HepG2 (cell line): ENCODE measurements around the gene BEST2. TPM values are rescaled to one million over a fixed set of nuclear protein-coding genes. Genes with fewer than 3 reads are reported as not detected.

Source experiments
- CBX1 ChIP-seq: IDR thresholded peaks from one replicate; pipeline ENCODE4 v1.6.1; 2016; ENCODE audit warnings: antibody characterized with exemption, low read depth
- FOXA1 ChIP-seq, 2 experiments: fragments of 450-650 bp in 1 of 2; sonication (generic) in 1 of 2; formaldehyde crosslinking in 1 of 2; IDR thresholded peaks; 2 replicates each; pipeline versions ENCODE4 v1.4.0 to v1.6.1; 2016 to 2020; ENCODE audit warnings: missing genetic modification reagents in 1 of 2
- JUNB ChIP-seq: sonication (generic); formaldehyde crosslinking; IDR thresholded peaks from 2 replicates; pipeline ENCODE4 v1.8.0; 2022; ENCODE audit warnings: missing genetic modification reagents, mild to moderate bottlenecking, borderline replicate concordance
- KAT2B ChIP-seq: fragments of 150-350 bp; IDR thresholded peaks from 2 replicates; pipeline ENCODE4 v1.6.1; 2014; ENCODE audit warnings: low read depth, low read length, borderline replicate concordance
- MEF2D ChIP-seq: sonication (generic); formaldehyde crosslinking; IDR thresholded peaks from 2 replicates; pipeline ENCODE4 v1.5.1; 2020; ENCODE audit warnings: mild to moderate bottlenecking, missing genetic modification reagents
- MTA1 ChIP-seq: sonication (generic); formaldehyde crosslinking; IDR thresholded peaks from 2 replicates; pipeline ENCODE4 v1.4.0; 2020; ENCODE audit warnings: missing genetic modification reagents, mild to moderate bottlenecking, borderline replicate concordance
- SALL1 ChIP-seq: sonication (generic); formaldehyde crosslinking; IDR thresholded peaks from 2 replicates; pipeline ENCODE4 v1.8.0; 2022; ENCODE audit warnings: mild to moderate bottlenecking, missing genetic modification reagents
- SKI ChIP-seq: fragments of 450-650 bp; IDR thresholded peaks from one replicate; pipeline ENCODE4 v1.6.1; 2018; ENCODE audit warnings: mild to moderate bottlenecking; ENCODE audit not compliant: partially characterized antibody
- TCF12 ChIP-seq, 2 experiments: fragments of 450-650 bp in 1 of 2; sonication (generic) in 1 of 2; formaldehyde crosslinking in 1 of 2; IDR thresholded peaks; 2 replicates each; pipeline versions ENCODE4 v1.6.1 to v1.8.0; 2017 to 2022; ENCODE audit warnings: antibody characterized with exemption in 1 of 2, mild to moderate bottlenecking in 1 of 2, missing genetic modification reagents in 1 of 2, moderate library complexity in 1 of 2
- ZFP37 ChIP-seq: sonication (generic); formaldehyde crosslinking; IDR thresholded peaks from 2 replicates; pipeline ENCODE4 v1.4.0; 2020; ENCODE audit warnings: missing genetic modification reagents, borderline replicate concordance
- ZNF12 ChIP-seq: sonication (generic); formaldehyde crosslinking; IDR thresholded peaks from 2 replicates; pipeline ENCODE4 v1.5.0; 2020; ENCODE audit warnings: missing genetic modification reagents
- ZNF121 ChIP-seq: sonication (generic); formaldehyde crosslinking; IDR thresholded peaks from 2 replicates; pipeline ENCODE4 v1.5.0; 2020; ENCODE audit warnings: mild to moderate bottlenecking, missing genetic modification reagents
- ZNF124 ChIP-seq: sonication (generic); formaldehyde crosslinking; IDR thresholded peaks from 2 replicates; pipeline ENCODE4 v1.4.0; 2020; ENCODE audit warnings: missing genetic modification reagents
- ZNF570 ChIP-seq: sonication (generic); formaldehyde crosslinking; IDR thresholded peaks from 2 replicates; pipeline ENCODE4 v1.4.0; 2020; ENCODE audit warnings: mild to moderate bottlenecking, missing genetic modification reagents, borderline replicate concordance
- polyA plus RNA-seq, 8 experiments: library from polyadenylated mRNA; depleted of rRNA in 3 of 8; stranded (reverse) in 7 of 8; unstranded in 1 of 8; fragments of >200 nt; fragmentation: Illumina TruSeq in 4 of 8; extraction: Trizol in 4 of 8; gene quantifications; 2 replicates each; pipeline versions ENCODE4 v1.2.1 to v1.2.3, GENCODE V29; 2011 to 2016; ENCODE audit warnings: low read depth in 4 of 8, missing spikeins in 1 of 8, mixed read lengths in 1 of 8; ENCODE audit not compliant: insufficient read depth in 1 of 8
- total RNA-seq, 5 experiments: library from RNA; depleted of rRNA; stranded (reverse); fragments of >200 nt; fragmentation: Illumina TruSeq; extraction: Trizol; gene quantifications; 2 replicates each; pipeline ENCODE4 v1.2.3, GENCODE V29; 2016; ENCODE audit warnings: low read depth in 1 of 5
- TF ChIP-seq, protein P1 (sequence below): sonication (generic); formaldehyde crosslinking; IDR thresholded peaks from 2 replicates; pipeline ENCODE4 v1.4.0; 2020; ENCODE audit warnings: mild to moderate bottlenecking, low read depth, missing genetic modification reagents
- TF ChIP-seq, protein P2 (sequence below): conservative IDR thresholded peaks from 2 replicates; pipeline ENCODE4 v1.6.1; 2018; ENCODE audit warnings: missing genetic modification reagents
- TF ChIP-seq, protein P3 (sequence below): sonication (generic); formaldehyde crosslinking; IDR thresholded peaks from 2 replicates; pipeline ENCODE4 v1.5.1; 2020; ENCODE audit warnings: mild to moderate bottlenecking, missing genetic modification reagents, moderate library complexity
- TF ChIP-seq, protein P4 (sequence below): sonication (generic); formaldehyde crosslinking; IDR thresholded peaks from 2 replicates; pipeline ENCODE4 v1.8.0; 2022; ENCODE audit warnings: missing genetic modification reagents, mild to moderate bottlenecking, borderline replicate concordance
- TF ChIP-seq, protein P5 (sequence below): sonication (generic); formaldehyde crosslinking; conservative IDR thresholded peaks from 2 replicates; pipeline ENCODE4 v1.4.0; 2020; ENCODE audit warnings: missing genetic modification reagents
- TF ChIP-seq, protein P6 (sequence below): sonication (generic); formaldehyde crosslinking; conservative IDR thresholded peaks from 2 replicates; pipeline ENCODE4 v1.8.0; 2022; ENCODE audit warnings: mild to moderate bottlenecking, moderate library complexity, missing genetic modification reagents

The BEST2 gene
- total and polyA plus RNA-seq, 2 of the 13 experiments (the other 11 are each of a cell fraction or from before 2014, with no cell fraction given) = not detected

DNA sequence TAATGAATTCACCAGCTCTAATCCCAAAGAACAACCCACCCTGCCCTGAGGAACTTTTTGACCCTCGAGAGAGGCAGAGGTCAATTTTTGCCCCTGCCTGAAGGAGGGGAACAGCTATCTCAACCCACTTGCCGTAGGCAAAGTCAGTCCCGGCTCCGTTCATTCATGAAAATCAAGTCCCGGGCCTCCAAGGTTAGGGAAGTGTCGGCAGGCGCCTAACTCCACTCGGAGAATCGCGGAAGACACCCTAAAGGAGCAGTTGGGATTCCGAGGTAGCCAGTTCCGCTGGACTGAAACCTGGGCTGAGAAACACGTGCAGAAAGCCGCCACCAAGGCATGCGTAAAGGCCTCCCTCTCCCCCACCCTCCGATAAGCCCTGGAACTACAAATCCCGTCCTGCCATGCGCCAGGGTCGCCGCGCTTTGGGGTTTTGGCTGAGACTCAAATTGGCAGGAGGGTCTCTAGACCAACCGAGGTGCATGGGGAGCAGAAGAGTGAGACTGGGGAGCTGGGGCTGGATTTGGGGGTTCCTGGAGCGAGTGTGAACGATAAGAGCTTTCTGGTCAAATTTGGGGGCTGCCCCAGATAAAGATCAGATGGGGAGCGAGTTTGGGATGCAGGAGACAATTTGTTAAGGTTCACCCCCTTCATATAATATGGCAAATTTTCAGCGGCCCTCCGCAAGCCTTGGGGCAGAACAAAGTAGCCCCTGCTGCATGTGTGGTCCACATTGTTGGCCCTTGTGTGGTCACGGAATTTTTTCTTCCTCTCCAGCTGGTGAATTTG, 27.8 kb upstream of the BEST2 start, which contains the start of gene TNPO2 (continued):
- TF ChIP-seq SALL1 (CRISPR knock-in tag) (peak; percentile 57), FOXA1 (IDR thresholded peaks at IDR 0.05) (no peak), FOXA1 (CRISPR knock-in tag; IDR thresholded peaks at IDR 0.05) (no peak), CBX1 (no peak), ZNF124 (CRISPR knock-in tag) (peak; percentile 61; the same call in 1 of the 2 replicates), SKI (no peak), ZNF121 (CRISPR knock-in tag) (no peak), JUNB (CRISPR knock-in tag) (no peak), MTA1 (CRISPR knock-in tag) (no peak), TCF12 (IDR thresholded peaks at IDR 0.05) (no peak), TCF12 (CRISPR knock-in tag; IDR thresholded peaks at IDR 0.05) (no peak), KAT2B (no peak), MEF2D (CRISPR knock-in tag) (no peak; the same call in 1 of the 2 replicates), ZFP37 (CRISPR knock-in tag) (0 out of 2 replicates have a peak, but pooled peaks have one; percentile 23), ZNF12 (CRISPR knock-in tag) (no peak), ZNF570 (no peak)
- TF ChIP-seq, protein P1, sequence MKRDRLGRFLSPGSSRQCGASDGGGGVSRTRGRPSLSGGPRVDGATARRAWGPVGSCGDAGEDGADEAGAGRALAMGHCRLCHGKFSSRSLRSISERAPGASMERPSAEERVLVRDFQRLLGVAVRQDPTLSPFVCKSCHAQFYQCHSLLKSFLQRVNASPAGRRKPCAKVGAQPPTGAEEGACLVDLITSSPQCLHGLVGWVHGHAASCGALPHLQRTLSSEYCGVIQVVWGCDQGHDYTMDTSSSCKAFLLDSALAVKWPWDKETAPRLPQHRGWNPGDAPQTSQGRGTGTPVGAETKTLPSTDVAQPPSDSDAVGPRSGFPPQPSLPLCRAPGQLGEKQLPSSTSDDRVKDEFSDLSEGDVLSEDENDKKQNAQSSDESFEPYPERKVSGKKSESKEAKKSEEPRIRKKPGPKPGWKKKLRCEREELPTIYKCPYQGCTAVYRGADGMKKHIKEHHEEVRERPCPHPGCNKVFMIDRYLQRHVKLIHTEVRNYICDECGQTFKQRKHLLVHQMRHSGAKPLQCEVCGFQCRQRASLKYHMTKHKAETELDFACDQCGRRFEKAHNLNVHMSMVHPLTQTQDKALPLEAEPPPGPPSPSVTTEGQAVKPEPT (CRISPR knock-in tag) = no peak
- TF ChIP-seq, protein P2, sequence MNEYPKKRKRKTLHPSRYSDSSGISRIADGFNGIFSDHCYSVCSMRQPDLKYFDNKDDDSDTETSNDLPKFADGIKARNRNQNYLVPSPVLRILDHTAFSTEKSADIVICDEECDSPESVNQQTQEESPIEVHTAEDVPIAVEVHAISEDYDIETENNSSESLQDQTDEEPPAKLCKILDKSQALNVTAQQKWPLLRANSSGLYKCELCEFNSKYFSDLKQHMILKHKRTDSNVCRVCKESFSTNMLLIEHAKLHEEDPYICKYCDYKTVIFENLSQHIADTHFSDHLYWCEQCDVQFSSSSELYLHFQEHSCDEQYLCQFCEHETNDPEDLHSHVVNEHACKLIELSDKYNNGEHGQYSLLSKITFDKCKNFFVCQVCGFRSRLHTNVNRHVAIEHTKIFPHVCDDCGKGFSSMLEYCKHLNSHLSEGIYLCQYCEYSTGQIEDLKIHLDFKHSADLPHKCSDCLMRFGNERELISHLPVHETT (CRISPR knock-in tag) = no peak
- TF ChIP-seq, protein P3, sequence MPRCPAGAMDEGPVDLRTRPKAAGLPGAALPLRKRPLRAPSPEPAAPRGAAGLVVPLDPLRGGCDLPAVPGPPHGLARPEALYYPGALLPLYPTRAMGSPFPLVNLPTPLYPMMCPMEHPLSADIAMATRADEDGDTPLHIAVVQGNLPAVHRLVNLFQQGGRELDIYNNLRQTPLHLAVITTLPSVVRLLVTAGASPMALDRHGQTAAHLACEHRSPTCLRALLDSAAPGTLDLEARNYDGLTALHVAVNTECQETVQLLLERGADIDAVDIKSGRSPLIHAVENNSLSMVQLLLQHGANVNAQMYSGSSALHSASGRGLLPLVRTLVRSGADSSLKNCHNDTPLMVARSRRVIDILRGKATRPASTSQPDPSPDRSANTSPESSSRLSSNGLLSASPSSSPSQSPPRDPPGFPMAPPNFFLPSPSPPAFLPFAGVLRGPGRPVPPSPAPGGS (CRISPR knock-in tag) = no peak
- TF ChIP-seq, protein P4, sequence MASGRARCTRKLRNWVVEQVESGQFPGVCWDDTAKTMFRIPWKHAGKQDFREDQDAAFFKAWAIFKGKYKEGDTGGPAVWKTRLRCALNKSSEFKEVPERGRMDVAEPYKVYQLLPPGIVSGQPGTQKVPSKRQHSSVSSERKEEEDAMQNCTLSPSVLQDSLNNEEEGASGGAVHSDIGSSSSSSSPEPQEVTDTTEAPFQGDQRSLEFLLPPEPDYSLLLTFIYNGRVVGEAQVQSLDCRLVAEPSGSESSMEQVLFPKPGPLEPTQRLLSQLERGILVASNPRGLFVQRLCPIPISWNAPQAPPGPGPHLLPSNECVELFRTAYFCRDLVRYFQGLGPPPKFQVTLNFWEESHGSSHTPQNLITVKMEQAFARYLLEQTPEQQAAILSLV (CRISPR knock-in tag) = no peak
- TF ChIP-seq, protein P5, sequence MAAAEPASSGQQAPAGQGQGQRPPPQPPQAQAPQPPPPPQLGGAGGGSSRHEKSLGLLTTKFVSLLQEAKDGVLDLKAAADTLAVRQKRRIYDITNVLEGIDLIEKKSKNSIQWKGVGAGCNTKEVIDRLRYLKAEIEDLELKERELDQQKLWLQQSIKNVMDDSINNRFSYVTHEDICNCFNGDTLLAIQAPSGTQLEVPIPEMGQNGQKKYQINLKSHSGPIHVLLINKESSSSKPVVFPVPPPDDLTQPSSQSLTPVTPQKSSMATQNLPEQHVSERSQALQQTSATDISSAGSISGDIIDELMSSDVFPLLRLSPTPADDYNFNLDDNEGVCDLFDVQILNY (CRISPR knock-in tag) = 0 out of 2 replicates have a peak, but pooled peaks have one; percentile 21
- TF ChIP-seq, protein P6, sequence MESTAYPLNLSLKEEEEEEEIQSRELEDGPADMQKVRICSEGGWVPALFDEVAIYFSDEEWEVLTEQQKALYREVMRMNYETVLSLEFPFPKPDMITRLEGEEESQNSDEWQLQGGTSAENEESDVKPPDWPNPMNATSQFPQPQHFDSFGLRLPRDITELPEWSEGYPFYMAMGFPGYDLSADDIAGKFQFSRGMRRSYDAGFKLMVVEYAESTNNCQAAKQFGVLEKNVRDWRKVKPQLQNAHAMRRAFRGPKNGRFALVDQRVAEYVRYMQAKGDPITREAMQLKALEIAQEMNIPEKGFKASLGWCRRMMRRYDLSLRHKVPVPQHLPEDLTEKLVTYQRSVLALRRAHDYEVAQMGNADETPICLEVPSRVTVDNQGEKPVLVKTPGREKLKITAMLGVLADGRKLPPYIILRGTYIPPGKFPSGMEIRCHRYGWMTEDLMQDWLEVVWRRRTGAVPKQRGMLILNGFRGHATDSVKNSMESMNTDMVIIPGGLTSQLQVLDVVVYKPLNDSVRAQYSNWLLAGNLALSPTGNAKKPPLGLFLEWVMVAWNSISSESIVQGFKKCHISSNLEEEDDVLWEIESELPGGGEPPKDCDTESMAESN = peak; percentile 64; the same call in 1 of the 2 replicates
